ENCODE measurements around the gene AFDN.

Gene AFDN

DNA sequence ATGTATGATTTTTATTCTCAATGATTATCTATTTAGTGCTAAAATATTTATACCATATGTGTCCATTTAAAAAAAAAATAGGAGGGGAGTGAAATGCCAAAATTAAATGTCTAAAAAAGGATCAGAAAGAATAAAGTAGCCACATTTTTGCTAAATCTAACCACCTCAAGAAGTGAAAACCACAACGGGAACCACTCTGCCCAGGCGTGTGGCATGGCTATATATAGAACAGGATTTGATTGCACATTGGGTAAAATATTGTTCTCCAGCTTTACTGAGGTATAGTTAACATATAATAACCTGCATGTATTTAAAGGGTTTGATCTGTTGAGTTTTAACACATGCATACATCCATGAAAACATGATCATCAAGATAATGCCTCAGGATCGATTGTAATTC lies 19.0 kb upstream of the AFDN start:
- TF ChIP-seq, protein P1, sequence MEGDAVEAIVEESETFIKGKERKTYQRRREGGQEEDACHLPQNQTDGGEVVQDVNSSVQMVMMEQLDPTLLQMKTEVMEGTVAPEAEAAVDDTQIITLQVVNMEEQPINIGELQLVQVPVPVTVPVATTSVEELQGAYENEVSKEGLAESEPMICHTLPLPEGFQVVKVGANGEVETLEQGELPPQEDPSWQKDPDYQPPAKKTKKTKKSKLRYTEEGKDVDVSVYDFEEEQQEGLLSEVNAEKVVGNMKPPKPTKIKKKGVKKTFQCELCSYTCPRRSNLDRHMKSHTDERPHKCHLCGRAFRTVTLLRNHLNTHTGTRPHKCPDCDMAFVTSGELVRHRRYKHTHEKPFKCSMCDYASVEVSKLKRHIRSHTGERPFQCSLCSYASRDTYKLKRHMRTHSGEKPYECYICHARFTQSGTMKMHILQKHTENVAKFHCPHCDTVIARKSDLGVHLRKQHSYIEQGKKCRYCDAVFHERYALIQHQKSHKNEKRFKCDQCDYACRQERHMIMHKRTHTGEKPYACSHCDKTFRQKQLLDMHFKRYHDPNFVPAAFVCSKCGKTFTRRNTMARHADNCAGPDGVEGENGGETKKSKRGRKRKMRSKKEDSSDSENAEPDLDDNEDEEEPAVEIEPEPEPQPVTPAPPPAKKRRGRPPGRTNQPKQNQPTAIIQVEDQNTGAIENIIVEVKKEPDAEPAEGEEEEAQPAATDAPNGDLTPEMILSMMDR (IDR thresholded peaks at IDR 0.05; ENCODE audit: control insufficient read depth, insufficient read depth, low read depth, low read length, missing control alignments), result no peak
- H3K4me3 ChIP-seq (ENCODE audit: control insufficient read depth, low read depth, low read length), result no peak overlapping the region
- DNase-seq (ENCODE audit: low read depth), result no peak

DNA sequence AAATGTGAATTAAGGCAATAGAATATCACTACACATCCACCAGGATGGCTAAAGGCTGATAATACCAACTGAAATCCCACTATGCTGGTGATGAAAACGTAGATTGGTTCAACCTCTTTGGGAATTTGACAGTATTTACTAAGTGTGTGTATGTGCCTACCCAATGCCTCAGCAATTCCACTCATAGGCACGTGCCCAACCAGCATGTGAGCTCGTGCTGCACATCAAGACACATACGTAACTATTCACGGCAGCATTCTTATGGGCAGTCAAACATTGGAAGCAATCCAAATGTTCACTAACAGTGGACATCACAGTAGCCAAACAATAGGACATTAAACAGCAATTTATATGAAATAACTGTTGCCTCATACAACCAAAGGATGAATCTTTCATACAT lies 15.7 kb upstream of the AFDN start:
- no peak for DNase-seq (ENCODE audit: low read depth)
- TF ChIP-seq, protein P1 (IDR thresholded peaks at IDR 0.05; ENCODE audit: control insufficient read depth, insufficient read depth, low read depth, low read length, missing control alignments), result no peak
- no peak overlapping the region for H3K4me3 ChIP-seq (ENCODE audit: control insufficient read depth, low read depth, low read length)

DNA sequence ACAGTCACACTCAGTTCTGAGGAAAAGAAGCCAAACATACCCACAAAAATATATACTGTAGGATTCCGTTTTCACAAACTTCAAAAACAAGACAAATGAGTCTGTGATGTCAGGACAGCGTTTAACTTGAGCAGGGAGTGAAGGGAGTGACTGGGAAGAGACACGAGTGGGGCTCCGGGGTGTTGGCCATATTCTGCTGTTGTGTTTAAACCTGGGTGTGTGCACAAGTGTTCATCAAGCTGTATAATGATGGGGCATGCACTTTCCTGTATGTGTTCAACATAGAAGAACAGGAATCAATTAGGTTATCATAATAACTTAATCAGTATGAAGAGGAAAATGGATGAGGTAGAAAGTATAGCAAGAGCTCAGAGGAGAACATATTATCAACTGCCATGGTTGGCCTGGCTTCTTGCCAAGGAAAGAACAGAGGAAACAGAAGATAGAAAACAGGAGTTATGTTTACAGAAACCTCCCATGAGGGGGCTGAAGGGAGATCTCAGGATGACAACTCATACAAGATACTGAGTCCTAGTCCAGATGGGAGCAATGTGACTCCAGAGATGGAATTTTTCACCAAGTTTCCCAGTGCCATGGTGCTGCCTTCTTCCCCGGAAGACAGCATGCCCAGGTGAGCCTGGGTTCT lies 15.1 kb upstream of the AFDN start:
- DNase-seq (ENCODE audit: low read depth), result no peak
- no peak overlapping the region for H3K4me3 ChIP-seq (ENCODE audit: control insufficient read depth, low read depth, low read length)
- TF ChIP-seq, protein P1 (IDR thresholded peaks at IDR 0.05; ENCODE audit: control insufficient read depth, insufficient read depth, low read depth, low read length, missing control alignments), result no peak

- TF ChIP-seq, protein P1 (IDR thresholded peaks at IDR 0.05; ENCODE audit: control insufficient read depth, insufficient read depth, low read depth, low read length, missing control alignments), result no peak
- DNase-seq (ENCODE audit: low read depth), result no peak
- H3K4me3 ChIP-seq (ENCODE audit: control insufficient read depth, low read depth, low read length), result no peak overlapping the region
Measured at GRCh38 chr6:167812088-167812487, 14.6 kb upstream of the AFDN start.

- DNase-seq (ENCODE audit: low read depth), result no peak
- TF ChIP-seq, protein P1 (IDR thresholded peaks at IDR 0.05; ENCODE audit: control insufficient read depth, insufficient read depth, low read depth, low read length, missing control alignments), result no peak
- no peak overlapping the region for H3K4me3 ChIP-seq (ENCODE audit: control insufficient read depth, low read depth, low read length)
Measured at GRCh38 chr6:167815296-167815980, 11.3 kb upstream of the AFDN start.

- TF ChIP-seq, protein P1 (IDR thresholded peaks at IDR 0.05; ENCODE audit: control insufficient read depth, insufficient read depth, low read depth, low read length, missing control alignments), result no peak
- H3K4me3 ChIP-seq (ENCODE audit: control insufficient read depth, low read depth, low read length), result no peak overlapping the region
Measured at GRCh38 chr6:167817016-167817415, 9.7 kb upstream of the AFDN start.

More at GRCh38 chr6:167817016-167817415, 9.7 kb upstream of the AFDN start:
- DNase-seq (ENCODE audit: low read depth), result no peak

All from AG09309 (cell line).